ENCODE data around the gene SRPK1.

SRPK1 gene

GRCh38 chr6:35903679-35904078 is 17.2 kb downstream of the SRPK1 start:
- no peak overlapping the region for H2BK120ac ChIP-seq (ENCODE audit: low read depth, low read length)
- no peak overlapping the region for H2BK15ac ChIP-seq (ENCODE audit: low read depth, poor library complexity, severe bottlenecking)
- no peak overlapping the region for H4K8ac ChIP-seq (ENCODE audit: low read length)
- no peak overlapping the region for H3K14ac ChIP-seq (ENCODE audit: low read length in 2 of 2)
- peaks cover 13% of the 10 kb centered on the region for H3K79me1 ChIP-seq (replicated peaks; ENCODE audit: low read length, poor library complexity, severe bottlenecking)
- H3K23ac ChIP-seq (ENCODE audit: low read length in 2 of 2): no peak overlapping the region
- no peak overlapping the region for H3K9ac ChIP-seq (ENCODE audit: low read length)
- 98% methylated on average over 3 of the region's 4 CpGs for WGBS
- H3K36me3 ChIP-seq (ENCODE audit: control insufficient read depth in 1 of 2, insufficient read depth in 2 of 2, low read depth in 1 of 2, low read length in 2 of 2): peaks cover 2 to 24% of the 10 kb centered on the region in 2 experiments
- no peak overlapping the region for H2AFZ ChIP-seq (ENCODE audit: low read depth, low read length)
- H3K27ac ChIP-seq (ENCODE audit: low read length, poor library complexity, severe bottlenecking): no peak overlapping the region
- H2AK5ac ChIP-seq (ENCODE audit: low read length, severe bottlenecking): no peak overlapping the region
- no peak overlapping the region for H3K4ac ChIP-seq (ENCODE audit: low read depth in 1 of 2, low read length in 2 of 2)
- no peak overlapping the region for H2BK5ac ChIP-seq (ENCODE audit: low read depth, low read length, poor library complexity, severe bottlenecking)
- no peaks in the 10 kb centered on the region for H3K27me3 ChIP-seq (ENCODE audit: control insufficient read depth in 1 of 2, insufficient read depth in 1 of 2, low read length in 2 of 2)
- H3K18ac ChIP-seq (ENCODE audit: low read depth in 1 of 2, low read length in 2 of 2): no peak overlapping the region
- no peak overlapping the region for H4K91ac ChIP-seq (ENCODE audit: low read length)
- no peak overlapping the region for H3K4me2 ChIP-seq (ENCODE audit: low read length, poor library complexity, severe bottlenecking)
- no peaks in the 10 kb centered on the region for H3K9me3 ChIP-seq (ENCODE audit: control insufficient read depth, low read length)
- no peak overlapping the region for H2BK12ac ChIP-seq (ENCODE audit: low read length in 2 of 2)
- no peaks in the 10 kb centered on the region for H3K4me1 ChIP-seq (ENCODE audit: control insufficient read depth, insufficient read depth, low read depth, low read length)
- no peak for DNase-seq
- no peak overlapping the region for H3K4me3 ChIP-seq (ENCODE audit: insufficient read depth in 1 of 2, low read depth in 1 of 2, low read length in 2 of 2)

- Histone ChIP-seq H3K79me1 (replicated peaks; ENCODE audit: low read length, poor library complexity, severe bottlenecking) (peaks cover 19% of the 10 kb centered on the region), H3K4me1 (ENCODE audit: control insufficient read depth, insufficient read depth, low read depth, low read length) (no peaks in the 10 kb centered on the region), H3K27me3 (ENCODE audit: control insufficient read depth in 1 of 2, insufficient read depth in 1 of 2, low read length in 2 of 2) (no peaks in the 10 kb centered on the region), H3K4me2 (ENCODE audit: low read length, poor library complexity, severe bottlenecking) (no peak overlapping the region), H4K8ac (ENCODE audit: low read length) (no peak overlapping the region), H3K9ac (ENCODE audit: low read length) (no peak overlapping the region), H2BK15ac (ENCODE audit: low read depth, poor library complexity, severe bottlenecking) (no peak overlapping the region), H3K4me3 (ENCODE audit: insufficient read depth in 1 of 2, low read depth in 1 of 2, low read length in 2 of 2) (no peak overlapping the region), H2AK5ac (ENCODE audit: low read length, severe bottlenecking) (no peak overlapping the region), H2AFZ (ENCODE audit: low read depth, low read length) (no peak overlapping the region), H3K14ac (ENCODE audit: low read length in 2 of 2) (no peak overlapping the region), H3K4ac (ENCODE audit: low read depth in 1 of 2, low read length in 2 of 2) (no peak overlapping the region), H3K27ac (ENCODE audit: low read length, poor library complexity, severe bottlenecking) (no peak overlapping the region), H3K23ac (ENCODE audit: low read length in 2 of 2) (no peak overlapping the region), H3K36me3 (ENCODE audit: control insufficient read depth in 1 of 2, insufficient read depth in 2 of 2, low read depth in 1 of 2, low read length in 2 of 2) (peaks cover 3 to 21% of the 10 kb centered on the region in 2 experiments), H3K9me3 (ENCODE audit: control insufficient read depth, low read length) (no peaks in the 10 kb centered on the region), H4K91ac (ENCODE audit: low read length) (no peak overlapping the region), H2BK120ac (ENCODE audit: low read depth, low read length) (no peak overlapping the region), H2BK5ac (ENCODE audit: low read depth, low read length, poor library complexity, severe bottlenecking) (no peak overlapping the region), H2BK12ac (ENCODE audit: low read length in 2 of 2) (no peak overlapping the region), H3K18ac (ENCODE audit: low read depth in 1 of 2, low read length in 2 of 2) (no peak overlapping the region)
- DNase-seq: no peak
- WGBS: 96% methylated on average over 4 of the region's 4 CpGs
These were observed 20.4 kb downstream of the SRPK1 start for GRCh38 chr6:35900448-35900847.

GRCh38 chr6:35898003-35898402 is 22.9 kb downstream of the SRPK1 start:
- no peak overlapping the region for H3K23ac ChIP-seq (ENCODE audit: low read length in 2 of 2)
- no peak overlapping the region for H3K4ac ChIP-seq (ENCODE audit: low read depth in 1 of 2, low read length in 2 of 2)
- peaks cover 5% of the 10 kb centered on the region for H3K4me1 ChIP-seq (ENCODE audit: control insufficient read depth, insufficient read depth, low read depth, low read length)
- no peaks in the 10 kb centered on the region for H3K9me3 ChIP-seq (ENCODE audit: control insufficient read depth, low read length)
- no peak overlapping the region for H3K4me2 ChIP-seq (ENCODE audit: low read length, poor library complexity, severe bottlenecking)
- H2BK5ac ChIP-seq (ENCODE audit: low read depth, low read length, poor library complexity, severe bottlenecking): no peak overlapping the region
- H2BK12ac ChIP-seq (ENCODE audit: low read length in 2 of 2): no peak overlapping the region
- no peak overlapping the region for H2BK15ac ChIP-seq (ENCODE audit: low read depth, poor library complexity, severe bottlenecking)
- no peak overlapping the region for H3K9ac ChIP-seq (ENCODE audit: low read length)
- no peak overlapping the region for H3K18ac ChIP-seq (ENCODE audit: low read depth in 1 of 2, low read length in 2 of 2)
- no peak overlapping the region for H4K8ac ChIP-seq (ENCODE audit: low read length)
- H3K36me3 ChIP-seq (ENCODE audit: control insufficient read depth in 1 of 2, insufficient read depth in 2 of 2, low read depth in 1 of 2, low read length in 2 of 2): peaks cover 3 to 10% of the 10 kb centered on the region in 2 experiments
- no peak overlapping the region for H2AK5ac ChIP-seq (ENCODE audit: low read length, severe bottlenecking)
- WGBS: 92% methylated on average over 2 of the region's 2 CpGs
- no peak overlapping the region for H3K4me3 ChIP-seq (ENCODE audit: insufficient read depth in 1 of 2, low read depth in 1 of 2, low read length in 2 of 2)
- no peaks in the 10 kb centered on the region for H3K27me3 ChIP-seq (ENCODE audit: control insufficient read depth in 1 of 2, insufficient read depth in 1 of 2, low read length in 2 of 2)
- no peak overlapping the region for H4K91ac ChIP-seq (ENCODE audit: low read length)
- H3K27ac ChIP-seq (ENCODE audit: low read length, poor library complexity, severe bottlenecking): no peak overlapping the region
- no peak for DNase-seq
- H2AFZ ChIP-seq (ENCODE audit: low read depth, low read length): no peak overlapping the region
- H3K79me1 ChIP-seq (replicated peaks; ENCODE audit: low read length, poor library complexity, severe bottlenecking): peaks cover 17% of the 10 kb centered on the region
- H2BK120ac ChIP-seq (ENCODE audit: low read depth, low read length): no peak overlapping the region
- H3K14ac ChIP-seq (ENCODE audit: low read length in 2 of 2): no peak overlapping the region

GRCh38 chr6:35897486-35897885 is 23.4 kb downstream of the SRPK1 start:
- no peak overlapping the region for H4K91ac ChIP-seq (ENCODE audit: low read length)
- H3K27ac ChIP-seq (ENCODE audit: low read length, poor library complexity, severe bottlenecking): no peak overlapping the region
- no peak overlapping the region for H4K8ac ChIP-seq (ENCODE audit: low read length)
- no peak overlapping the region for H2BK5ac ChIP-seq (ENCODE audit: low read depth, low read length, poor library complexity, severe bottlenecking)
- no peak overlapping the region for H3K4me3 ChIP-seq (ENCODE audit: insufficient read depth in 1 of 2, low read depth in 1 of 2, low read length in 2 of 2)
- no peak overlapping the region for H3K14ac ChIP-seq (ENCODE audit: low read length in 2 of 2)
- no peak overlapping the region for H2AFZ ChIP-seq (ENCODE audit: low read depth, low read length)
- no peak for DNase-seq
- H3K4me1 ChIP-seq (ENCODE audit: control insufficient read depth, insufficient read depth, low read depth, low read length): peaks cover 5% of the 10 kb centered on the region
- H3K4me2 ChIP-seq (ENCODE audit: low read length, poor library complexity, severe bottlenecking): no peak overlapping the region
- H3K27me3 ChIP-seq (ENCODE audit: control insufficient read depth in 1 of 2, insufficient read depth in 1 of 2, low read length in 2 of 2): no peaks in the 10 kb centered on the region
- H3K18ac ChIP-seq (ENCODE audit: low read depth in 1 of 2, low read length in 2 of 2): no peak overlapping the region
- no peak overlapping the region for H2BK15ac ChIP-seq (ENCODE audit: low read depth, poor library complexity, severe bottlenecking)
- peaks cover 3 to 6% of the 10 kb centered on the region in 2 experiments for H3K36me3 ChIP-seq (ENCODE audit: control insufficient read depth in 1 of 2, insufficient read depth in 2 of 2, low read depth in 1 of 2, low read length in 2 of 2)
- no peak overlapping the region for H2BK12ac ChIP-seq (ENCODE audit: low read length in 2 of 2)
- no peaks in the 10 kb centered on the region for H3K9me3 ChIP-seq (ENCODE audit: control insufficient read depth, low read length)
- H3K9ac ChIP-seq (ENCODE audit: low read length): no peak overlapping the region
- WGBS: 97% methylated on average over 3 of the region's 4 CpGs
- H3K79me1 ChIP-seq (replicated peaks; ENCODE audit: low read length, poor library complexity, severe bottlenecking): peaks cover 14% of the 10 kb centered on the region
- H2AK5ac ChIP-seq (ENCODE audit: low read length, severe bottlenecking): no peak overlapping the region
- H3K4ac ChIP-seq (ENCODE audit: low read depth in 1 of 2, low read length in 2 of 2): no peak overlapping the region
- no peak overlapping the region for H2BK120ac ChIP-seq (ENCODE audit: low read depth, low read length)
- H3K23ac ChIP-seq (ENCODE audit: low read length in 2 of 2): no peak overlapping the region

Measured in mesenchymal stem cell (in vitro differentiated cells and primary cell).